NAMALWA (cell line): ENCODE results near the gene SORCS2.

Experiments
- DNase-seq: peaks from one replicate; pipeline ENCODE4 v3.0.0-alpha.2; 2015; ENCODE audit warnings: low spot score

SORCS2 gene

GRCh38 chr4:7668826-7669225 is 476.5 kb downstream of the SORCS2 start:
- DNase-seq, result no peak

GRCh38 chr4:7672601-7673000 is 480.3 kb downstream of the SORCS2 start:
- no peak for DNase-seq

DNA sequence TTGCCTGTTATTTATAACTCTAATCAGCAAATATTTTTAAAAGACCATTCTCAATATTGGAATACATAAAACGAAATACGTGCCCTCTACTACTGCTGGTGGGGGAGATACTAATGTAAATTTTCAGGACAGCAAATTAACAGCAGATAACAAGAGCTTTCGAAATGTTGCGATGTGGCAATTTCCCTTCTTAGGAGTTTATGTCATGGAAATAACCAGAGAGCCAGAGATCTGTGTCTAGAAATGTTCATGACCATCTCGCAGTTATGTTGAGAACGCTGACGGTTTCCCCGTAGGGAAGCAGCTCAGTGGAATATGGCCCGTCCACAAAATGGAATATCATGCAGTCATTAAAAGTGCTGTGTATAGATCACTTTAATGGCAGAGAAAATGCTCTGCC is 480.8 kb downstream of the SORCS2 start:
- no peak for DNase-seq

DNA sequence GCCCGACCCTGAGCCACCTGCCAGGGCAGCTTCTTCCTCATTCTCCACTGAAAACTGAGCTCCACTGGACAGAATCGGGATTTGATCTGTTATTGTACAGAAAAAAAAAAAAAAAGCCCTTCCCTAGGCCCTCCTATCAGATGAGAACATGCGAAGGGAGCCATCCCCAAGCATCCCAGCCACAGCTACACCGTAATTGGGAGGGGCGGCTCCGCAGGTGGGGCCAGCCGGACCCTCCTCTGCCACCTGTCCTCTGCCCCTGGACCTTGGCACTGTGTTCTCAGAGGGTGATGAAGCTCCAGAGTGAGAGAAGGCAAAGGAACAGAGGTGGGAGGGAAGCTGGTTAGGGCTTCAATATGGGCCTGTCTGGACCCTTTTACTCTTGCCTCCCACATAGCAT is 482.4 kb downstream of the SORCS2 start:
- DNase-seq, result no peak

DNA sequence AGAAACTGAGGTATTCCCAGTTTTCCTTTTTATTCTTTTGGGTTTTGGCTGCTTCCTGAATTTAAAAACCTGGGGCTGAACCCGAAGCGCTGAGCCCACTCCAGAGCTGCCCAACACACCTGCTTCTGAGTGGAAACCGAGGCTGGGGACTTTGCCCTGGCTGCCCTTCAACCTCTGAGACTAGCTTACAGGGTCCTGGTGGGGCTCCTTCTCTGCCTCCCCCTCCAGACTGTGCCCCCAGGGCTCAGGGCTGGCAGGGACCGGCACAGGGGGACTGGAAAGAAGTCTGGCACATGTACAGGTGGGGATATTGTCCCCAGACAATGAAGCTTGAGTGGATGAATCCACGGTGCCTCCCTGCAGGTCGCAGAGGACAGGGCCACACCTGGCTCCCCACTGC is 482.8 kb downstream of the SORCS2 start:
- no peak for DNase-seq

DNA sequence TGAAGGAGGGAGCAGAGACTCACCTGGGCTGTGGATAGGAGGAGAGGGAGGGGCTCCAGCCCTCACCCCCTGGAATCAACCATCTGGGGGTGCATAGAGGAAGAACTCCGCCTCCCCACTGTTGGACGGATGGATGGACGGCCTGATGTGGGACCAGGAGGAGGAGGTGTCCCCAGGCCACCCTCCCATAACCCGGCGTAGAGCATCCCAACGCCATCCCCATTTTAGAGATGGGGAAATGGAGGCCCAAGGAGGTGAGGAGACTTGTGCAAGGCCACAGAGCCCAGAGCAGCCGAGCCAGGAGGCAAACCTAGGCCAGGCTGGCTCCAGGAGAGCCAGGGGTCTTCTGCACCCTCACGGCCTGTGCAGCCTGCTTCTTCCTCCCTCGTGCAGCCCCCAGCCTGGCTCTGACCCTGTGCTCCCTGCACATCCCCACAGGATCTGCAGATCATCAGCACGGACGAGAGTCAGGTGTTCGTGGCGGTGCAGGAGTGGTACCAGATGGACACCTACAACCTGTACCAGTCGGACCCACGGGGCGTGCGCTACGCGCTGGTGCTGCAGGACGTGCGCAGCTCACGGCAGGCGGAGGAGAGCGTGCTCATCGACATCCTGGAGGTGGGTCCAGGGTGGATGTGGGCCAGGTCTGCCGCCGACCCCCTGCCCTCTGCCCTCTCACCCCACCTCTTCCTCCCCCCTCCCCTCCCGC is 483.4 kb downstream of the SORCS2 start:
- DNase-seq, result no peak

DNA sequence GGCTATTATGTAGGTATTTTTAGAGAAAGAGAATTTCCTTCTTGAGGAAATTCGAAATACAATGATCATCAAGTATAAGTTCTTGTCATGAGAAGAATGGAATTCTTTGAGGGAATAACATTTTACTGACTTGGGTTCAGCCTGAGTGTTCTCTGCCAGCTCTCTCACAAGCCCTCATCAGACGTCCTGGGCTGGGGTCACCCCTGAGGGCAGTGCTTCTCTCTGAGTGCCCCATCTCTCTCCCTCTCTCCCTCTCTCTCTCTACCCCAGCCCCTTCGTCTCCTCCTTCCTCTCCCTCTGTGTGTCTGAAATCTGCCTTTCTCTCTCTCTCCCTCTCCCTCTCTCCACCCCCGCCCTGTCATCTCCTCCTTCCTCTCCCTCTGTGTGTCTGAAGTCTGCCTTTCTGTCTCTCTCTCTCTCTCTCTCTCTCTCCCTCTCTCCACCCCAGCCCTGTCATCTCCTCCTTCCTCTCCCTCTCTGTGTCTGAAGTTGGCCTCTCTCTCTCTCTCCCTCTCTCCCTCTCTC is 484.1 kb downstream of the SORCS2 start:
- no peak for DNase-seq

DNA sequence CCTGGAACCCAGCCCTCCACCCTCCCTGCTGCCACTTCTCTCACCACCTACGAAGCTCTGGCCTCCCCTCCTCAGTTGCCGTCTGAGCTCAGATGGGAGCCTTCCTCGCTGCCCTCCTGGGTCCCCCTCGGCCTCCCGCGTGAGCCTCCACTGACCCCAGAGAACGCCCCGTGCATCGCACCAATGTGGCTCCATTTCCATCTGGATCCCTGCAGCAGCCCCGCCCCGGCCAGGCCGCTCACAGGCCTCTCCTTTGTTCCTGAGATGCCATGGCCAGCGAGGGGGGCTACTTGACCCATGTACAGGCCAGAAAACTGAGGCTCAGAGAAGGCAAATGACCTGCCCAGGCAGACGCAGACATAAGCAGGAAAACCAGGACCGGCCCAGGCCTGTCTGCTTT is 484.7 kb downstream of the SORCS2 start:
- DNase-seq, result no peak

DNA sequence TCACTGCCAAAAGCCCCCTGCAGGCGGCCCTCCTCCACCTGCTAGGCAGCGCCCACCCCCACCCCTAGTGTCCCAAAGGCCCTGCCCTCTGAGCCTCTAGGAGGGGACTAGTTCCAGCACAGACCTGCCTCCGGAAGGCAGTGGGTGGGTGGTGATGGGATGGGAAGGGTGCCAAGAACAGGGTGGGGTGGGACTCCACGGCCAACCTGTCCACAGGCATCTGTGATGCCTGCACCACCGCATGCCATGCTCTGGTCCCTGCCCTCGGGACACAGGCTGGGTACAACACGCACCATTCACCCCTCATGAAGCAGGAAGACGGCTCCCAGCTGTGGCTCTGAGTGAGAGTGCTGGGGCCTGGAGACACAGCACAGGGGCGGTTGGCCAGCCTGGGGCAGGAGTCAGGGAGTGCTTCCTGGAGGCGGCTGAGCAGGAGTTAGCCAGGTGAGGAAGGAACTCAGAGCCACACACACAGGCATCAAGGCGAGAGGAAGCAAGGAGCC is 485.5 kb downstream of the SORCS2 start:
- DNase-seq, result no peak

DNA sequence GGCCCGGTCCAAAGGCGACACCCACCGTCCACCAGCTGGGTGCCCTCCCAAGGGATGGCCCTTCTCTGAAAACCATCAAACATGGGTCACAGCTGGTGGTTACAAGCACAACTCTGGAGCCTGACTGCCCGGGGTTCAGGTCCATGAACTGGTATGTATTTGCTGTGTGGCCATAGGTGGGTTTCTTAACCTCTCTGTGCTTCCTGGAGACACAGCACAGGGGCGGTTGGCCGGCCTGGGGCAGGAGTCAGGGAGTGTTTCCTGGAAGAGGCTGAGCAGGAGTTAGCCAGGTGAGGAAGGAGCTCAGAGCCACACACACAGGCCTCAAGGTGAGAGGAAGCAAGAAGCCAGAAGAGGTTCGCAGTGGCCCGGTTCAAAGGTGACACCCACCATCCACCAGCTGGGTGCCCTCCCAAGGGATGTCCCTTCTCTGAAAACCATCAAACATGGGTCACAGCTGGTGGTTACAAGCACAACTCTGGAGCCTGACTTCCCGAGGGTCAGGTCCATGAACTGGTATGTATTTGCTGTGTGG is 486.0 kb downstream of the SORCS2 start:
- DNase-seq, result no peak

DNA sequence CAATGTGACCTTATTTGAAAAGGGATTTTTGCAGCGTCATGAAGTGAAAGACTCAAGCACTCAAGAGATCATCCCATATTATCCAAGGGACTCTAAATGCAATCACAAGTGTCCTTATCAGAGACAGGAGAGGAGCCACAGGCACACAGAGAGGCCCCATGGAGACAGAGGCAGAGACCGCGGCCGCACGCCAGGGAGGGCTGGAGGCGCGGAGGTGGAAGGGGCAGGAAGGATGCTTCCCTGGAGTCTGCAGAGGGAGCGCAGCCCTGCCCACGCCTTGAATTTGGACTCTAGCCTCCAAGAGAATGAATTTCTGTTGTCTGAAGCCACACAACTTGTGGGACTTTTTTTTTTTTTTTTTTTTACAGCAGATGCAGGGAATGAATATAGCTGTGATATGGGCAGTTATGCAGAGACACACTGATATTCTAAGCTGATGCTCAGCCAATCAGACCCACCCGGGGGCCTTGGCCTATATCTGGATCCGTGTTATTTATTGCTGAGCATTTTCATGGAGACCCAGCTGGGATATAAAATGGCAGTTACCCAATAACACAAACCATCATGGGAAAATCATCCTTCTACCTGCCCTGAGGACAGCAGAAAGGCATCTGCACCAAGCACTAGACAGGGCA is 487.2 kb downstream of the SORCS2 start:
- DNase-seq, result no peak

GRCh38 chr4:7680106-7680505 is 487.8 kb downstream of the SORCS2 start:
- DNase-seq, result no peak

DNA sequence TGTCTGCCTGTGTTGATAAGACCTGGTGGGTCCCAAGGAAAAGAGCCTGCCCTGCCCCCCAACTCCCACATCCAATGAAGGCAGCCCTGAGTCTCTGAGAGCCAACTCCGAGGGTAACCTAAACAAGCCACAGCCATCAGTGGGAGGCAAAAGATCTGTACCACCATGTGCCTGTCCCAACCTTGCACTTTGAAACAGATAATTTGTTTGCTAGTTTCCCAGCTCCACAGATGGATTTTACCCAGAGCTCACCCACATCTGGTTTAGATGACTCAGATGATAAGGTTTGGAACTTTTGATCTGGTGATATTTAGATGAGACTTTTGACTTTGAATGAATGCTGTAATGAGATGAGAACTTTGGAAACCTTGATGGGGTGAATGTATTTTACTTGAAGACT is 488.4 kb downstream of the SORCS2 start:
- DNase-seq, result no peak

DNA sequence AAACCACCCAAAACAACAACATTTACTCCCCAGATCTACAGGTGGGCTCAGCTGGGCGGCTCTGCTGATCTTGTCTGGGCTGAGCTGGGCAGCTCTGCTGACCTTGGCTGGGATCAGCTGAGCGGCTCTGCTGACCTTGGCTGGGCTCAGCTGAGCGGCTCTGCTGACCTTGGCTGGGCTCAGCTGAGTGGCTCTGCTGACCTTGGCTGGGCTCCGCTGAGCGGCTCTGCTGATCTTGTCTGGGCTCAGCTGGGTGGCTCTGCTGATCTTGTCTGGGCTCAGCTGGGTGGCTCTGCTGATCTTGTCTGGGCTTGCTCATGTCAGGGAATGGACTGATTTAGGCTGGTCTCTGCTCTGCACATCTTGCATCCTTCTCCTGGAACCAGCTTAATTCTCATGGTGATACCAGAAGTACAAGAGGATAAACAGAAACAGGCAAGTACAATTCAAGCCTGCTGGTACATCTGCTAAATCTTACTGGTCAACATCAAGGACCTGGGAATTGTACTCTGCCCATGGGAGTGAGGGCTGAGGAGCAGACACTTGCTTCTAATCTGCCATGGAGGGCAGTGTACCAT is 490.9 kb downstream of the SORCS2 start:
- no peak for DNase-seq

GRCh38 chr4:7684294-7684693 is 492.0 kb downstream of the SORCS2 start:
- DNase-seq, result no peak

- DNase-seq, result no peak
Observed at GRCh38 chr4:7686070-7686870, 493.9 kb downstream of the SORCS2 start.

GRCh38 chr4:7687006-7687405 is 494.7 kb downstream of the SORCS2 start:
- DNase-seq, result no peak

GRCh38 chr4:7687796-7688195 is 495.5 kb downstream of the SORCS2 start:
- DNase-seq, result no peak

- no peak for DNase-seq
Observed at GRCh38 chr4:7689773-7690693, 497.7 kb downstream of the SORCS2 start.

DNA sequence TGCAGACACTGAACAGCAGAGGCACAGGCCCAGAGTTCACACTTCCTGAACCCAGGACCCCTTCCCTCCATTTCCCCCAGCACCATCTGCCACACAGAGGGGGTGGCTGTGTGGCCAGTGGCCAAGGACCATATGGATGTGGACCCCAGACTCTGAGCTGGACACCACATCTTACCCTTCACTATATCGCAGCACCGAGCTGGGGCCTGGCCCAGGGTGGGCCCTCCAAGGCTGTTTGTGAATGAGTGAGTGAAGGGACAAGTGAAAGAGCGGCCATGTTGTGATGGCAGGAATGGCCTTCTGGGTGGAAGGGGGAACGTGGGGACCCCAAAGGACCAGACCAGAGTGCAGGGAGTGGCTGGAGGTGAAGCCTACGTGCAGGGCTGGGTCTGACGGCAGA is 498.7 kb downstream of the SORCS2 start:
- no peak for DNase-seq

DNA sequence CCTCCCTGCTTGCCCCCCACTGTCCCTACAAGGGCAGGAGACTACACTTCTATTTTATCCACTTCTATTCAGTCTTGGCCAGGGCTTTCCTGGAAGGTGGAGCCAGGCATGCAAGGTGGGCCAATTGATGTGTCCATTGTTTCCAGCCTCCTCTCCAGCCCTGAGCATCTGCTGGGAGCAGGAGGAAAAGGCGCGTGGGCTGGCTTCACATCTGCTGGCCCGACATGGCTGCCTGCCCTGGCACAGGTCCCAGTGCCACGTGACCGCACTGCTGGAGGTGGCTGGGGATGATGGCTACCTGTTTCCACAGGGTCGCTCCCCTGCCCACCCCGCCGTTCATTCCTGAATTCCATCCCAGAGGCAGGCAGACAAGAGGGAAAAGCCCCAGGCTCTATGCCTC is 499.6 kb downstream of the SORCS2 start:
- DNase-seq, result no peak
